GM21447 (cell line): ENCODE data around the gene UNC5B.
"Not testable (repeated sequence)": the region's sequence is repeated elsewhere in the genome, so short reads cannot be mapped to it uniquely, and the experiment has no call there.

ENCODE experiments used
- ATAC-seq: cut with Tn5 transposase; IDR thresholded peaks from one replicate; pipeline ENCODE4 v1.9.1; 2021; ENCODE audit not compliant: unreplicated experiment

Gene UNC5B

GRCh38 chr10:71266147-71266917 lies 54.0 kb downstream of the UNC5B start:
- ATAC-seq = no peak

GRCh38 chr10:71266918-71267442 lies 54.6 kb downstream of the UNC5B start:
- ATAC-seq = no peak

- ATAC-seq = no peak
Measured at GRCh38 chr10:71267508-71268240, 55.3 kb downstream of the UNC5B start.

- no peak for ATAC-seq
Measured at GRCh38 chr10:71268247-71268691, 55.9 kb downstream of the UNC5B start.

GRCh38 chr10:71268758-71269157 lies 56.4 kb downstream of the UNC5B start:
- ATAC-seq = no peak

- ATAC-seq = no peak
Measured at GRCh38 chr10:71269301-71270288, 57.2 kb downstream of the UNC5B start.

- no peak for ATAC-seq
Measured at GRCh38 chr10:71270301-71271220, 58.2 kb downstream of the UNC5B start.

- no peak for ATAC-seq
Measured at GRCh38 chr10:71271662-71272055, 59.3 kb downstream of the UNC5B start.

GRCh38 chr10:71272056-71272771 lies 59.8 kb downstream of the UNC5B start:
- ATAC-seq = no peak

- ATAC-seq = not testable (repeated sequence)
Measured at GRCh38 chr10:71272974-71273373, 60.6 kb downstream of the UNC5B start.

GRCh38 chr10:71273506-71273905 lies 61.1 kb downstream of the UNC5B start:
- ATAC-seq = no peak

GRCh38 chr10:71274901-71275796 lies 62.8 kb downstream of the UNC5B start:
- ATAC-seq = no peak

- no peak for ATAC-seq
Measured at GRCh38 chr10:71276873-71277272, 64.5 kb downstream of the UNC5B start.

GRCh38 chr10:71277914-71278665 lies 65.7 kb downstream of the UNC5B start:
- no peak for ATAC-seq

- no peak for ATAC-seq
Measured at GRCh38 chr10:71278691-71279588, 66.6 kb downstream of the UNC5B start.

GRCh38 chr10:71279590-71280170 lies 67.3 kb downstream of the UNC5B start:
- ATAC-seq = no peak
